ENCODE results near the gene TSPAN31.

TSPAN31 gene

GRCh38 chr12:57777911-57778310 is 33.1 kb downstream of the TSPAN31 start:
- Histone ChIP-seq H3K9me3 (ENCODE audit: control insufficient read depth, insufficient read depth, low read length) (no peaks in the 10 kb centered on the region), H3F3A (ENCODE audit: control insufficient read depth, insufficient read depth) (no peaks in the 10 kb centered on the region), H3K4me3 (ENCODE audit: low read length) (no peak overlapping the region), H3K27me3 (ENCODE audit: control insufficient read depth, low read length) (no peaks in the 10 kb centered on the region), H3K4me1 (ENCODE audit: control insufficient read depth, low read length) (peaks cover 16% of the 10 kb centered on the region), H3K27ac (ENCODE audit: low read depth, low read length) (no peak overlapping the region), H3K79me2 (ENCODE audit: control insufficient read depth, low read length) (peaks cover 4% of the 10 kb centered on the region), H4K20me1 (ENCODE audit: control insufficient read depth, insufficient read depth, low read depth, low read length) (peaks cover under 1% of the 10 kb centered on the region; the same call in 1 of the 2 replicates), H3K4me2 (ENCODE audit: low read length) (no peak overlapping the region), H3K36me3 (ENCODE audit: control insufficient read depth, low read length) (peaks cover 2% of the 10 kb centered on the region; the same call in 1 of the 2 replicates), H3K9me2 (replicated peaks; ENCODE audit: control insufficient read depth, low read length) (no peaks in the 10 kb centered on the region)
- TF ChIP-seq, protein P1, sequence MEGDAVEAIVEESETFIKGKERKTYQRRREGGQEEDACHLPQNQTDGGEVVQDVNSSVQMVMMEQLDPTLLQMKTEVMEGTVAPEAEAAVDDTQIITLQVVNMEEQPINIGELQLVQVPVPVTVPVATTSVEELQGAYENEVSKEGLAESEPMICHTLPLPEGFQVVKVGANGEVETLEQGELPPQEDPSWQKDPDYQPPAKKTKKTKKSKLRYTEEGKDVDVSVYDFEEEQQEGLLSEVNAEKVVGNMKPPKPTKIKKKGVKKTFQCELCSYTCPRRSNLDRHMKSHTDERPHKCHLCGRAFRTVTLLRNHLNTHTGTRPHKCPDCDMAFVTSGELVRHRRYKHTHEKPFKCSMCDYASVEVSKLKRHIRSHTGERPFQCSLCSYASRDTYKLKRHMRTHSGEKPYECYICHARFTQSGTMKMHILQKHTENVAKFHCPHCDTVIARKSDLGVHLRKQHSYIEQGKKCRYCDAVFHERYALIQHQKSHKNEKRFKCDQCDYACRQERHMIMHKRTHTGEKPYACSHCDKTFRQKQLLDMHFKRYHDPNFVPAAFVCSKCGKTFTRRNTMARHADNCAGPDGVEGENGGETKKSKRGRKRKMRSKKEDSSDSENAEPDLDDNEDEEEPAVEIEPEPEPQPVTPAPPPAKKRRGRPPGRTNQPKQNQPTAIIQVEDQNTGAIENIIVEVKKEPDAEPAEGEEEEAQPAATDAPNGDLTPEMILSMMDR (IDR thresholded peaks at IDR 0.05; ENCODE audit: low read depth, low read length, poor library complexity, severe bottlenecking), result no peak
- no peak for TF ChIP-seq EZH2phosphoT487 (IDR thresholded peaks at IDR 0.05; ENCODE audit: borderline replicate concordance, low read length)

GRCh38 chr12:57779736-57780135 is 34.9 kb downstream of the TSPAN31 start:
- H3K9me3 ChIP-seq (ENCODE audit: control insufficient read depth, insufficient read depth, low read length), result no peaks in the 10 kb centered on the region
- TF ChIP-seq EZH2phosphoT487 (IDR thresholded peaks at IDR 0.05; ENCODE audit: borderline replicate concordance, low read length), result no peak
- TF ChIP-seq, protein P1 (IDR thresholded peaks at IDR 0.05; ENCODE audit: low read depth, low read length, poor library complexity, severe bottlenecking), result no peak
- no peak overlapping the region for H3K27ac ChIP-seq (ENCODE audit: low read depth, low read length)
- H3K27me3 ChIP-seq (ENCODE audit: control insufficient read depth, low read length), result no peaks in the 10 kb centered on the region
- no peak overlapping the region for H3K4me3 ChIP-seq (ENCODE audit: low read length)
- peaks cover 21% of the 10 kb centered on the region for H3K4me1 ChIP-seq (ENCODE audit: control insufficient read depth, low read length)
- H3K36me3 ChIP-seq (ENCODE audit: control insufficient read depth, low read length), result peaks cover 13% of the 10 kb centered on the region
- no peaks in the 10 kb centered on the region for H3K9me2 ChIP-seq (replicated peaks; ENCODE audit: control insufficient read depth, low read length)
- no peaks in the 10 kb centered on the region for H3F3A ChIP-seq (ENCODE audit: control insufficient read depth, insufficient read depth)
- peaks cover 22% of the 10 kb centered on the region for H3K79me2 ChIP-seq (ENCODE audit: control insufficient read depth, low read length)
- no peak overlapping the region for H3K4me2 ChIP-seq (ENCODE audit: low read length)
- peaks cover 4% of the 10 kb centered on the region; the same call in 1 of the 2 replicates for H4K20me1 ChIP-seq (ENCODE audit: control insufficient read depth, insufficient read depth, low read depth, low read length)

GRCh38 chr12:57780284-57780897 is 35.6 kb downstream of the TSPAN31 start:
- Histone ChIP-seq H3K4me3 (ENCODE audit: low read length) (no peak overlapping the region), H3K36me3 (ENCODE audit: control insufficient read depth, low read length) (peaks cover 17% of the 10 kb centered on the region), H3K9me2 (replicated peaks; ENCODE audit: control insufficient read depth, low read length) (no peaks in the 10 kb centered on the region), H4K20me1 (ENCODE audit: control insufficient read depth, insufficient read depth, low read depth, low read length) (peaks cover 4% of the 10 kb centered on the region; the same call in 1 of the 2 replicates), H3F3A (ENCODE audit: control insufficient read depth, insufficient read depth) (no peaks in the 10 kb centered on the region), H3K4me2 (ENCODE audit: low read length) (no peak overlapping the region), H3K4me1 (ENCODE audit: control insufficient read depth, low read length) (peaks cover 21% of the 10 kb centered on the region), H3K27me3 (ENCODE audit: control insufficient read depth, low read length) (no peaks in the 10 kb centered on the region), H3K27ac (ENCODE audit: low read depth, low read length) (no peak overlapping the region), H3K79me2 (ENCODE audit: control insufficient read depth, low read length) (peaks cover 24% of the 10 kb centered on the region), H3K9me3 (ENCODE audit: control insufficient read depth, insufficient read depth, low read length) (no peaks in the 10 kb centered on the region)
- TF ChIP-seq, protein P1 (IDR thresholded peaks at IDR 0.05; ENCODE audit: low read depth, low read length, poor library complexity, severe bottlenecking), result no peak
- TF ChIP-seq EZH2phosphoT487 (IDR thresholded peaks at IDR 0.05; ENCODE audit: borderline replicate concordance, low read length), result no peak

All from DOHH2 (cell line).